Stimulated activated CD8-positive, alpha-beta memory T cell treated with anti-CD3 and anti-CD28 coated beads, Interleukin-15, amount 100 ng/mL, for 4 hours (primary cell): Measurements from ENCODE around the gene CIT.
"Not testable (repeated sequence)": the region's sequence is repeated elsewhere in the genome, so short reads cannot be mapped to it uniquely, and the experiment has no call there.

Experiments
- DNase-seq, 2 donors: peaks; one replicate each; pipeline ENCODE4 v3.0.0-alpha.2; 2020; ENCODE audit warnings: low read depth in 2 of 2

Gene CIT

DNA sequence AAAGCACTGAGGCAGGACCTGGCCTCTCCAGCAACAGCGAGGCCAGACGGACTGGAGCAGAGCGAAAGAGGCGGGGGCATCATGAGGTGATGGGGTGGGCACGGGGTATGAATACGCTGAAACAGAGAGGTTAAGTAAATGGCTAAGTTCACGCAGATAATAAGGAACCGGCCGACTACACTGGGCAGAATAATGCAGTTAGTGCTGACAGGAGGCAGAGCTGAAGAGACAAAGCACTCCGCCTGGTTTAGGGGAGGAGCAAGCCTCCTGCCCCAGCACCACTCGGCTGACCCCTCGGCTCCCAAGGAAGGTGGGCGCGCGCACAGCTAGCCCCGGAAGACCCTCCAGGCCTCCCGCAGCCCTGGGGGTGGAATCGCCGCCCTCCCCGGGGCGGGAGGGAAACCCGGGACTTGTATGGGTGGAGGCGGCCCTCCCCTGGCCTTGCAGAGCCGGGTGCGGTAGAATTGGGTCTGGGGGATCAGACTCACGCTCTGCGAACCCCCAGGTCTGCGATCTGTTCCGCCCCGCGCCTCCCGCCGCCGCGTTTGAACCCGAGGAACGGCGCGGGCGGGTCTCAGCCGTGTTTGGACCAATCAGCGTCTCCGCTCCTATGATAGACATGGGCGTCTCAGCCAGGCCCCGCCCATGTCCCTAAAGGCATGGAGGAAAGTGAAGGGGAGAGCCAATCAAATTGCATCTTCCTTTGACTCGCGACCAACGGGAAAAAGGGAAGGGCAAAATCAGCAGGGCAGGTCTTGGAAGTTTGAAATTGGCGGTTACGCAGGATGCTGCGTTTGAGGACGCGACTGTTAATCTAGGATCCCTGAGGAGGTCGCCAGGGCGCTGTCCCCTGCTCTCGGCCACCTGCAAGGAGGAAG lies at the start of gene CIT:
CIT (minus strand) TSS at position 560 of the 878 bp plus-strand sequence. CDS start 1,152 bp downstream, outside the sequence.
- DNase-seq = peak; percentile 57 to 71

DNA sequence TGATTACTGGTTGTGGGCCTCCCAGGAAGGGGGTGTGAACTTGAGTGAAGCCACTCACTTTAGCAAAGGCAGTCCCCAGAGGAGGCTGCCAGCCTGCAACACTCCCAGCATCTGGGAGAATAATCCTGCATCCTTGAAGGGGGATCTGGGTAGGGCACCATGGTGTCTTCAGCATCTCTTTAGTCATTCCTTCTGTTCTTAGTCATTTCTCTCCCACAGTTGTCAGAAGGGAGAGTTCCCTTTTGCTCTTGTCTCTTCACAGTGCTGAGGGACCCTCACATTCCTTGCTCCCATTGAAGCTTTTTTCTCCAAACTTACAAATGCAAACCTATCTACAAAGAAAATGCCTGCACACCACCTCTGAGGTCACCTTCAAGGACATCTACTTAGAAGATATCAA lies 48.1 kb upstream of the CIT start:
- DNase-seq = no peak

DNA sequence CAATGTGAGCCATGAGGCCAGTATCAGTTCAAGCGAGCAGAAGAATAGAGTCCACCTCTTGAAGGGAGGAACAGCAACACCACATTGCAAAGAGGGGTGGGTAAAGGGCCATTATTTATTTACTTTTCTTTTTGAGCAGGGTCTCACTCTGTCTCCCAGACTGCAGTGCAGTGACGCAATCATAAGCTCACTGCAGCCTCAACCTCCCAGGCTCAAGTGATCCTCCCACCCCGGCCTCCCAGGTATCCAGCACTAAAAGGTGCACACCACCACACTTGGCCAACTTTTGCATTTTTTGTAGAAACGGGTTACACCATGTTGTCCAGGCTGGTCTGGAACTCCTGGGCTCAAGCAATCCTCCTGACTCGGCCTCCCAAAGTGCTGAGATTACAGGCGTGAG lies 42.9 kb upstream of the CIT start:
- DNase-seq = no peak

GRCh38 chr12:119915894-119916510 lies 38.9 kb upstream of the CIT start:
- DNase-seq = no peak

- no peak for DNase-seq
Measured at GRCh38 chr12:119914666-119915065, 37.5 kb upstream of the CIT start.

GRCh38 chr12:119913536-119914330 lies 36.6 kb upstream of the CIT start:
- DNase-seq = no peak

GRCh38 chr12:119911182-119911581 lies 34.1 kb upstream of the CIT start:
- no peak for DNase-seq

- DNase-seq = no peak
Measured at GRCh38 chr12:119910586-119910985, 33.5 kb upstream of the CIT start.

- peak; percentile 27 to 53 for DNase-seq
Measured at GRCh38 chr12:119902084-119902509, 25.0 kb upstream of the CIT start.

- no peak for DNase-seq
Measured at GRCh38 chr12:119901670-119902069, 24.6 kb upstream of the CIT start.

GRCh38 chr12:119894916-119895315 lies 17.8 kb upstream of the CIT start:
- no peak for DNase-seq

DNA sequence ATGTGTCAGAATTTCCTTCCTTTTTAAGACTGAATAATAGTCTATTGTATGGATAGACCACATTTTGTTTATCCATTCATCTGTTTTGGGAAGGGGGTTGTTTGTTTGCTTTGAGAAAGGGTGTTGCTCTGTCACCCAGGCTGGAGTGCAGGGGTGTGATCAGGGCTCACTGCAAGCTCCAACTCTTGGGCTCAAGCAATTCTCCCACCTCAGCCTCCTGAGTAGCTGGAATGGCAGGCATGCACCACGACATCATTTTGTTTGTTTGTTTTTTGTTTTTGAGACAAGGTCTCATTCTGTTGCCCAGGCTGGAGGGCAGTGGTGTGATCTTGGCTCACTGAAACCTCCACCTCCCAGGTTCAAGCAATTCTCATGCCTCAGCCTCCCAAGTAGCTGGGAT lies 15.5 kb upstream of the CIT start:
- DNase-seq = not testable (repeated sequence)

DNA sequence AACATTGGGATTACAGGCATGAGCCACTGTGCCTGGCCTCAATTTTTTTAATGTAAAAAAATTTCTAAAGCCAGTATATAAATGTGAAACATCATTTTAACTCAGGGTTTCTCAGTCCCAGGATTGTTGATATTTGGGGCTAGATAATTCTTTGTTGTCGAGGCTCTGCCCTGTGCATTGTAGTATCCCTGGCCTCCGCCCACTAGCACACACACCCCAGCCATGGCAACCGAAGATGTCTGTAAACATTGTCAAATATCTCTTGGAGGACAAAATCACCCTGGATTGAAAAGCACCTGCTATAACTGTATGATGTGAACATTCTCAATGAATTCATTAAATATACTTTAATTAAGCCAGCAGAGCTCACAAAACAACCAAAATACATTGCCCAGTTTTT lies 8.4 kb upstream of the CIT start:
- no peak for DNase-seq

DNA sequence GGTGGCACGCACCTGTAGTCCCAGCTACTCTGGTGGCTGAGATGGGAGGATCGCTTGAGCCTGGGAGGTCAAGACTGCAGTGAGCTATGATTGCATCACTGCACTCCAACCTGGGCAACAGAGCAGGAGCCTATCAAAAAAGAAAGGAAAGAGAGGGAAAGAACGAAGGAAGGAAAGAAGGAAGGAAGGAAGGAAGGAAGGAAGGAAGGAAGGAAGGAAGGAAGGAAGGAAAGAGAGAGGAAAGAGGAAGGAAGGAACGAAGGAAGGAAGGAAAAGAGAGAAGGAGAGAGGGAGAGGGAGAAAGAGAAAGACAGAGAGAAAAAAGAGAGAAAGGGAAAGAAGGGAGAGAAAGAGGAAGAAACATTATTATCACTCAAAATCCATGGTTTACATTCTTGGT lies 6.7 kb upstream of the CIT start:
- DNase-seq = not testable (repeated sequence)

- no peak for DNase-seq
Measured at GRCh38 chr12:119883237-119883636, 6.1 kb upstream of the CIT start.

- DNase-seq = no peak
Measured at GRCh38 chr12:119877639-119877948, 474 bp upstream of the CIT start.

- no peak for DNase-seq
Measured at GRCh38 chr12:119870457-119870856, 6.7 kb downstream of the CIT start.

GRCh38 chr12:119869720-119870119 lies 7.4 kb downstream of the CIT start:
- DNase-seq = no peak

- no peak for DNase-seq
Measured at GRCh38 chr12:119868992-119869391, 8.1 kb downstream of the CIT start.

DNA sequence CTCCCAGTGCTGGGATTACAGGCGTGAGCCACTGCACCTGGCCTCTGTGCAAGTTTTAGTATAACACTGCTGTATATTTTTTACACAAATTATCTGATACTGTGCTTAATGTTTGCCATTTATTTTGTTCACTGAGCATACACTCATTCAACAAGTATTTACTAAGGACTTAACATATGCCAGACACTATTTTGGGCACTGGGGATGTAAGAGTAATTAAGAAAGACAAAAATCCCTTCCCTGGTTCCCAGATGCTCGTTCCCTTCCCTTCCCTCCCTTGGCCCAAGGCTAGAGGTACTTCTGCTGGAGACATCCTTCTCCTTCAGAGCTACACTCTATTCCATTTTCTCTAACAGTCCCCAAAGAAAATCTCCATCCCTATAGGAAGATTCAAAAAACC lies 12.5 kb downstream of the CIT start:
- DNase-seq = no peak

GRCh38 chr12:119859241-119859640 lies 17.9 kb downstream of the CIT start:
- DNase-seq = no peak

- no peak for DNase-seq
Measured at GRCh38 chr12:119857041-119857591, 20.0 kb downstream of the CIT start.
